Keratinocyte (primary cell): Measurements from ENCODE around the gene ACTL10. TPM values are rescaled to one million over a fixed set of nuclear protein-coding genes. Genes with fewer than 3 reads are reported as not detected.

ENCODE experiments used
- DNase-seq: peaks from one replicate; pipeline ENCODE4 v3.0.0-alpha.2; 2011; ENCODE audit warnings: low read depth, missing footprints, low spot score
- FAIRE-seq: peaks from 2 replicates; lab custom pipeline; 2011; peaks lifted over from hg19 to GRCh38; lab: Jason Lieb, UNC
- H2AFZ ChIP-seq: 2 replicates; pipeline ENCODE4 v1.6.0; 2012; ENCODE audit warnings: low read length, control low read depth, inconsistent platforms; ENCODE audit not compliant: control insufficient read depth
- H3K27ac ChIP-seq: 2 replicates; pipeline ENCODE4 v1.5.1; 2011; ENCODE audit warnings: low read length; ENCODE audit not compliant: control insufficient read depth, insufficient read depth
- H3K27me3 ChIP-seq: 3 replicates; pipeline ENCODE4 v1.6.0; 2011; ENCODE audit warnings: low read length; ENCODE audit not compliant: control insufficient read depth, insufficient read depth; ENCODE audit errors: extremely low read depth
- H3K36me3 ChIP-seq, 2 experiments: 2 replicates in 1 of 2; 3 replicates in 1 of 2; pipeline ENCODE4 v1.5.1; 2011; ENCODE audit warnings: low read length in 2 of 2, mild to moderate bottlenecking in 1 of 2; ENCODE audit not compliant: control insufficient read depth in 2 of 2, insufficient read depth in 2 of 2; ENCODE audit errors: extremely low read depth in 1 of 2
- H3K4me1 ChIP-seq: 3 replicates; pipeline ENCODE4 v1.5.1; 2011; ENCODE audit warnings: low read length; ENCODE audit not compliant: control insufficient read depth, insufficient read depth; ENCODE audit errors: extremely low read depth
- H3K4me2 ChIP-seq: 3 replicates; pipeline ENCODE4 v1.6.0; 2011; ENCODE audit warnings: low read depth, low read length; ENCODE audit not compliant: control insufficient read depth, insufficient read depth; ENCODE audit errors: extremely low read depth
- H3K4me3 ChIP-seq, 3 experiments: fragments of 200-600 bp in 1 of 3; sonication (generic) in 1 of 3; 2 replicates in 2 of 3; 3 replicates in 1 of 3; pipeline ENCODE4 v1.5.1; 2011 to 2016; ENCODE audit warnings: low read length in 3 of 3, mild to moderate bottlenecking in 3 of 3, control low read depth in 2 of 3, inconsistent platforms in 1 of 3, low read depth in 1 of 3, mixed read lengths in 1 of 3, mixed run types in 1 of 3, moderate library complexity in 1 of 3; ENCODE audit not compliant: control insufficient read depth in 2 of 3, insufficient read depth in 2 of 3; ENCODE audit errors: extremely low read depth in 1 of 3
- H3K79me2 ChIP-seq: 2 replicates; pipeline ENCODE4 v1.6.0; 2012; ENCODE audit warnings: low read length; ENCODE audit not compliant: control insufficient read depth, insufficient read depth
- H3K9ac ChIP-seq: 3 replicates; pipeline ENCODE4 v1.6.0; 2011; ENCODE audit warnings: low read length; ENCODE audit not compliant: control insufficient read depth, insufficient read depth; ENCODE audit errors: extremely low read depth
- H3K9me1 ChIP-seq: 3 replicates; pipeline ENCODE4 v1.6.0; 2011; ENCODE audit warnings: low read length; ENCODE audit not compliant: control insufficient read depth, insufficient read depth; ENCODE audit errors: extremely low read depth
- H3K9me3 ChIP-seq: 2 replicates; pipeline ENCODE4 v1.5.1; 2012; ENCODE audit warnings: low read depth, low read length; ENCODE audit not compliant: control insufficient read depth
- H4K20me1 ChIP-seq: 3 replicates; pipeline ENCODE4 v1.6.0; 2011; ENCODE audit warnings: low read length; ENCODE audit not compliant: control insufficient read depth, insufficient read depth; ENCODE audit errors: extremely low read depth
- EZH2 ChIP-seq: IDR thresholded peaks from one replicate; pipeline ENCODE4 v1.6.1; 2012; ENCODE audit warnings: inconsistent platforms, mild to moderate bottlenecking, low read length, moderate library complexity
- dilution Hi-C: fragments of 300-500 bp; cut with MboI; formaldehyde crosslinking; loops from one replicate; pipeline ENCODE4 v1.7.0; 2020; ENCODE audit warnings: low sequenced_read_pairs; ENCODE audit not compliant: extremely low pct_ligation_motif_present
- polyA plus RNA-seq, 5 experiments: library from polyadenylated mRNA; depleted of rRNA in 3 of 5; stranded (reverse) in 3 of 5; stranded (forward) in 1 of 5; unstranded in 1 of 5; fragments of >200 nt; gene quantifications; 1 replicate in 1 of 5; 2 replicates in 3 of 5; 3 replicates in 1 of 5; pipeline versions ENCODE4 v1.2.1 to v1.2.3, GENCODE V29; 2011 to 2012; ENCODE audit warnings: missing spikeins in 2 of 5, low read depth in 1 of 5, low replicate concordance in 1 of 5
- TF ChIP-seq, protein P1 (sequence below), 3 experiments: IDR thresholded peaks in 1 of 3; conservative IDR thresholded peaks in 1 of 3; optimal IDR thresholded peaks in 1 of 3; 2 replicates in 2 of 3; 3 replicates in 1 of 3; pipeline versions ENCODE3 to v1.5.1; 2011; ENCODE audit warnings: low read length in 3 of 3, mild to moderate bottlenecking in 3 of 3, moderate library complexity in 2 of 3, control low read depth in 1 of 3, inconsistent platforms in 1 of 3; ENCODE audit not compliant: insufficient read depth in 2 of 3; ENCODE audit errors: extremely low read depth in 1 of 3

ACTL10 gene
- polyA plus RNA-seq, 1 donor (not counting 4 experiments of a cell fraction or from before 2014, with no cell fraction given) = 0.28 TPM

DNA sequence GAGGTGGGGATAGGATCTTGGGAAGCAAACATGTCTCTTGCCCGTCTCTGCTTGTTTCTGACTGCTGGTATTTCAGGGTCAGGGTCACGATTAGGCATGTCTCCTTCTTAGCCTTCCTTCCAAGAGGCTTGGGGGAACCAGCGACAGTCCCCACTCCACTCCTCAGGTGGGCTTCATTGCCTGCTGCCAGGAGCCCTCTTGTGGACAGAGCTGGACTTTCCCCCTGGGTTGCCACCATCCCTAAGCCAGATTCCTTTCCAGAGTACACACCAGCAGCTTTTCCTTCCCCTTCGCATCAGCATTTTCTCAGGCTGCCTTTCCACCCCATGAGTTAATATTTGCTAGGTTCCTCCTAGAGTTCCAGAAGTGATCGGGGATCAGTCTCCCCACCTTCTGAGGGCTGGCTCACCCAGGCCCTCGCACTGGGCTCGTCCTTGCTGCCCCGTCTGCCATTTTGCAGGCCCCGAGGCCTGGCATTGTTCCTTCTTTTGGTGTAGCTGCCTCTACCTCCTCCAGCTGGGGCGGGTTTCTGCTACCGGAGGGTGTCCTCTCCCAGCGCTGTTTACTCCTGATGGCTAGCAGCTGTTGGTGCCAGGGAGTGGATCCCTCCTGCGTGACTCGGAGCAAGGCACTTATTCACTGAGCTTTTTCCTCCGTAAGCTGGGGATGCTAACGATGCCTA, 13.4 kb upstream of the ACTL10 start:
- FAIRE-seq = no peak
- Histone ChIP-seq H3K4me1 (peaks cover 21% of the 10 kb centered on the region), H2AFZ (no peak overlapping the region), H3K27me3 (no peaks in the 10 kb centered on the region), H3K9me1 (peaks cover 3% of the 10 kb centered on the region), H3K27ac (no peak overlapping the region), H3K4me2 (no peak overlapping the region), H3K4me3 (no peak overlapping the region), H3K9me3 (no peaks in the 10 kb centered on the region), H3K79me2 (no peaks in the 10 kb centered on the region), H3K36me3 (no peaks in the 10 kb centered on the region), H4K20me1 (peaks cover under 1% of the 10 kb centered on the region), H3K9ac (no peak overlapping the region)
- dilution Hi-C loops = no loop called here
- no peak for DNase-seq
- TF ChIP-seq, protein P1, sequence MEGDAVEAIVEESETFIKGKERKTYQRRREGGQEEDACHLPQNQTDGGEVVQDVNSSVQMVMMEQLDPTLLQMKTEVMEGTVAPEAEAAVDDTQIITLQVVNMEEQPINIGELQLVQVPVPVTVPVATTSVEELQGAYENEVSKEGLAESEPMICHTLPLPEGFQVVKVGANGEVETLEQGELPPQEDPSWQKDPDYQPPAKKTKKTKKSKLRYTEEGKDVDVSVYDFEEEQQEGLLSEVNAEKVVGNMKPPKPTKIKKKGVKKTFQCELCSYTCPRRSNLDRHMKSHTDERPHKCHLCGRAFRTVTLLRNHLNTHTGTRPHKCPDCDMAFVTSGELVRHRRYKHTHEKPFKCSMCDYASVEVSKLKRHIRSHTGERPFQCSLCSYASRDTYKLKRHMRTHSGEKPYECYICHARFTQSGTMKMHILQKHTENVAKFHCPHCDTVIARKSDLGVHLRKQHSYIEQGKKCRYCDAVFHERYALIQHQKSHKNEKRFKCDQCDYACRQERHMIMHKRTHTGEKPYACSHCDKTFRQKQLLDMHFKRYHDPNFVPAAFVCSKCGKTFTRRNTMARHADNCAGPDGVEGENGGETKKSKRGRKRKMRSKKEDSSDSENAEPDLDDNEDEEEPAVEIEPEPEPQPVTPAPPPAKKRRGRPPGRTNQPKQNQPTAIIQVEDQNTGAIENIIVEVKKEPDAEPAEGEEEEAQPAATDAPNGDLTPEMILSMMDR (optimal IDR thresholded peaks at IDR 0.05 in 1 of 3, IDR thresholded peaks at IDR 0.05 in 1 of 3, conservative IDR thresholded peaks at IDR 0.05 in 1 of 3; ENCODE audit: extremely low read depth in 1 of 3, insufficient read depth in 2 of 3, low read length in 3 of 3) = peak; percentile 77 to 84 (median 81)
- TF ChIP-seq EZH2 = no peak

DNA sequence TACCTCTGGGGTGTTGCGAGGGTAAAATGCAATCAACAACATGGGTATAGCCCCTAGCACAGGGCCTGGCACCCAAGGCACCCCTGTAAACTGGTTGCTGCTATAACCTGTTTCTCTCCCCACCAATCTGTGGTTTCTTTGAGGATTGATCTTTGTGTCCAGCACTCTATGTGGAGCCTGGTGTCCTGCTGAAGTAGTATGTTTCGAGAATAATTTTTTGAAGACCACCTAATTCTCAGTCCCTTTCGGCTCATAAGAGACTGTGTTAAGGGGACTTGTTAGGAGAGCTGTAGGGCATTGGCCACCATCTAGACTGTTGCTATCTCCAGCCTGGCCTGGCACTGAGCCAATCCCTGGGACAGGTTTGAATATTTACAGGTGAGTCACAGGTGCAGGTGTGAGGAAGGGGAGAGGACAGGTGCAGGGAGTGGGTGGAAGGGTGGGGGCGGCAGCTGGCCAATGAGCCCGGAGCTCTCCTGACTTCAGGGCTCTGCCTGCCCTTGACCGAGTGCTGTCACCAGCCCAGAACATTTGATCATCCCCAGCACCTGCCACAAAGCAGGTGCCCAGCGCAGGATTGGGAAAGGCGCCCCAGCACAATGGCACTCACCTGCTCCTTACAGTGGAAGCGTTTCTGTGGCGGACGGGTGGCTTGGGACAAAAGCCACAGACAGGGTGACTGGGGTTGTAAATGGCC, 12.7 kb upstream of the ACTL10 start:
- no peaks in the 10 kb centered on the region for H3K79me2 ChIP-seq
- dilution Hi-C loops = no loop called here
- no peak for FAIRE-seq
- H3K4me1 ChIP-seq = peaks cover 16% of the 10 kb centered on the region
- TF ChIP-seq, protein P1 (optimal IDR thresholded peaks at IDR 0.05 in 1 of 3, IDR thresholded peaks at IDR 0.05 in 1 of 3, conservative IDR thresholded peaks at IDR 0.05 in 1 of 3; ENCODE audit: extremely low read depth in 1 of 3, insufficient read depth in 2 of 3, low read length in 3 of 3) = no peak
- no peak for TF ChIP-seq EZH2
- H3K4me3 ChIP-seq = no peak overlapping the region
- H3K9ac ChIP-seq = no peak overlapping the region
- H3K27ac ChIP-seq = no peak overlapping the region
- no peaks in the 10 kb centered on the region for H3K36me3 ChIP-seq
- H3K9me3 ChIP-seq = no peaks in the 10 kb centered on the region
- no peak for DNase-seq
- H3K27me3 ChIP-seq = no peaks in the 10 kb centered on the region
- H4K20me1 ChIP-seq = no peaks in the 10 kb centered on the region
- H2AFZ ChIP-seq = no peak overlapping the region
- H3K9me1 ChIP-seq = no peaks in the 10 kb centered on the region
- no peak overlapping the region for H3K4me2 ChIP-seq
